Endothelial cell of umbilical vein (primary cell): Measurements from ENCODE around the gene TCF7L2. TPM values are rescaled to one million over a fixed set of nuclear protein-coding genes. Genes with fewer than 3 reads are reported as not detected.

ENCODE experiments used
- BruUV-seq: library from RNA; stranded (reverse); fragments of 400-500 nt; replicated peaks from 2 replicates; lab custom pipeline; 2021; lab: Mats Ljungman, UMichigan
- CTCF ChIA-PET: fragments of 300-600, 350-600 bp; sonication (Branson Sonifier 250); formaldehyde crosslinking; loops from one replicate; lab custom pipeline; 2021; ENCODE audit warnings: antibody characterized with exemption, inconsistent platforms; lab: Charles Lee
- POLR2A ChIA-PET: fragments of 300-600, 350-600 bp; sonication (Branson Sonifier 250); formaldehyde crosslinking; loops from one replicate; lab custom pipeline; 2021; ENCODE audit warnings: antibody characterized with exemption, inconsistent platforms; lab: Charles Lee
- DNase-seq: peaks from one replicate; pipeline ENCODE4 v3.0.0-alpha.2; 2011; ENCODE audit warnings: low read depth, low spot score
- FAIRE-seq: peaks from 2 replicates; lab custom pipeline; 2011; peaks lifted over from hg19 to GRCh38; lab: Jason Lieb, UNC
- H2AFZ ChIP-seq: 2 replicates; pipeline ENCODE4 v1.6.0; 2012; ENCODE audit warnings: low read depth, low read length, control low read depth, inconsistent platforms
- H3K27ac ChIP-seq: 2 replicates; pipeline ENCODE4 v1.5.1; 2011; ENCODE audit warnings: low read depth, mild to moderate bottlenecking, control low read depth, low read length, moderate library complexity; ENCODE audit not compliant: insufficient read depth
- H3K27me3 ChIP-seq, 2 experiments: 2 replicates each; pipeline versions ENCODE4 v1.6.0 to v1.6.1; 2011; ENCODE audit warnings: low read length in 2 of 2, mixed read lengths in 1 of 2; ENCODE audit not compliant: control insufficient read depth in 2 of 2, insufficient read depth in 2 of 2
- H3K36me3 ChIP-seq, 2 experiments: 2 replicates in 1 of 2; 3 replicates in 1 of 2; pipeline ENCODE4 v1.5.1; 2011; ENCODE audit warnings: low read length in 2 of 2, mild to moderate bottlenecking in 1 of 2, moderate library complexity in 1 of 2; ENCODE audit not compliant: control insufficient read depth in 2 of 2, insufficient read depth in 2 of 2; ENCODE audit errors: extremely low read depth in 1 of 2
- H3K4me1 ChIP-seq: 3 replicates; pipeline ENCODE4 v1.5.1; 2011; ENCODE audit warnings: mild to moderate bottlenecking, low read length; ENCODE audit not compliant: control insufficient read depth, insufficient read depth; ENCODE audit errors: extremely low read depth
- H3K4me2 ChIP-seq: 2 replicates; pipeline ENCODE4 v1.6.1; 2011; ENCODE audit warnings: low read length, control low read depth, mixed read lengths; ENCODE audit not compliant: insufficient read depth
- H3K4me3 ChIP-seq, 3 experiments: fragments of 200-600 bp in 1 of 3; sonication (generic), shearing (Covaris generic) in 1 of 3; replicated peaks in 1 of 3; 2 replicates each; pipeline ENCODE4 v1.5.1; 2011 to 2016; ENCODE audit warnings: control low read depth in 3 of 3, low read length in 3 of 3, mild to moderate bottlenecking in 2 of 3, inconsistent platforms in 1 of 3, low read depth in 1 of 3, moderate library complexity in 1 of 3; ENCODE audit not compliant: insufficient read depth in 1 of 3
- H3K79me2 ChIP-seq: 2 replicates; pipeline ENCODE4 v1.6.0; 2012; ENCODE audit warnings: low read length, inconsistent platforms; ENCODE audit not compliant: control insufficient read depth, insufficient read depth
- H3K9ac ChIP-seq: replicated peaks from 2 replicates; pipeline ENCODE3; 2011; ENCODE audit warnings: low read length, control low read depth; ENCODE audit not compliant: insufficient read depth; ENCODE audit errors: extremely low read depth
- H3K9me1 ChIP-seq: replicated peaks from 3 replicates; pipeline ENCODE4 v1.6.0; 2011; ENCODE audit warnings: mild to moderate bottlenecking, low read length; ENCODE audit not compliant: control insufficient read depth, insufficient read depth; ENCODE audit errors: extremely low read depth
- H3K9me3 ChIP-seq: replicated peaks from 2 replicates; pipeline ENCODE4 v1.5.1; 2012; ENCODE audit warnings: low read length, inconsistent platforms; ENCODE audit not compliant: control insufficient read depth, insufficient read depth
- H4K20me1 ChIP-seq: replicated peaks from 2 replicates; pipeline ENCODE3; 2011; ENCODE audit warnings: mild to moderate bottlenecking, low read length; ENCODE audit not compliant: control insufficient read depth, insufficient read depth; ENCODE audit errors: extremely low read depth
- EZH2 ChIP-seq: IDR thresholded peaks from 2 replicates; pipeline ENCODE4 v1.6.1; 2012; ENCODE audit warnings: borderline replicate concordance, low read depth, mild to moderate bottlenecking, moderate library complexity, low read length, inconsistent platforms; ENCODE audit not compliant: severe bottlenecking
- FOS ChIP-seq: IDR thresholded peaks from 2 replicates; pipeline ENCODE4 v1.6.1; 2011; ENCODE audit warnings: mild to moderate bottlenecking, low read length, moderate library complexity, borderline replicate concordance; ENCODE audit not compliant: insufficient read depth
- GATA2 ChIP-seq: IDR thresholded peaks from 2 replicates; pipeline ENCODE4 v1.7.0; 2011; ENCODE audit warnings: low read depth, mild to moderate bottlenecking, moderate library complexity, mixed read lengths, low read length; ENCODE audit not compliant: insufficient read length, insufficient read depth
- JUN ChIP-seq: IDR thresholded peaks from 2 replicates; pipeline ENCODE4 v1.6.1; 2011; ENCODE audit warnings: borderline replicate concordance, low read depth; ENCODE audit not compliant: insufficient read length, insufficient read depth
- MYC ChIP-seq: IDR thresholded peaks from one replicate; pipeline ENCODE4 v1.6.1; 2011; ENCODE audit warnings: mild to moderate bottlenecking, low read depth, low read length
- POLR2A ChIP-seq: IDR thresholded peaks from 2 replicates; pipeline ENCODE4 v1.6.1; 2012; ENCODE audit warnings: low read depth, mild to moderate bottlenecking, control low read depth, low read length
- POLR2AphosphoS5 ChIP-seq: IDR thresholded peaks from 2 replicates; pipeline ENCODE4 v1.6.1; 2012; ENCODE audit warnings: low read depth, mild to moderate bottlenecking, control low read depth, low read length, moderate library complexity; ENCODE audit not compliant: insufficient read depth
- dilution Hi-C: fragments of 300-500 bp; cut with MboI; formaldehyde crosslinking; loops from one replicate; pipeline ENCODE4 v1.15.0; 2019; ENCODE audit warnings: low sequenced_read_pairs; ENCODE audit not compliant: extremely low pct_ligation_motif_present
- intact Hi-C: fragments of 100-400 bp; cut with micrococcal nuclease; formaldehyde crosslinking; loops from one replicate; pipeline ENCODE4 v1.10.0; 2022
- polyA plus RNA-seq, 4 experiments: library from polyadenylated mRNA; depleted of rRNA in 3 of 4; stranded (reverse) in 3 of 4; unstranded in 1 of 4; fragments of >200 nt; gene quantifications; 2 replicates each; pipeline versions ENCODE4 v1.2.1 to v1.2.3, GENCODE V29; 2011 to 2012; ENCODE audit warnings: missing spikeins in 1 of 4
- total RNA-seq: library from RNA; stranded (reverse); gene quantifications from 2 replicates; pipeline ENCODE4 v1.2.3, GENCODE V29; 2021
- TF ChIP-seq, protein P1 (sequence below): IDR thresholded peaks from 2 replicates; pipeline ENCODE4 v1.6.1; 2011; ENCODE audit not compliant: insufficient read depth, insufficient read length
- TF ChIP-seq, protein P2 (sequence below), 2 donors: IDR thresholded peaks; 1 replicate in 1 of 2; 2 replicates in 1 of 2; pipeline ENCODE4 v1.5.1; 2011; ENCODE audit warnings: low read length in 2 of 2, mild to moderate bottlenecking in 2 of 2, moderate library complexity in 2 of 2, control low read depth in 1 of 2, inconsistent platforms in 1 of 2, low read depth in 1 of 2; ENCODE audit not compliant: insufficient read depth in 1 of 2; ENCODE audit errors: extremely low read depth in 1 of 2

TCF7L2 gene
- total and polyA plus RNA-seq, 2 donors (not counting 3 experiments of a cell fraction or from before 2014, with no cell fraction given) = 9.9 to 21.8 TPM

DNA sequence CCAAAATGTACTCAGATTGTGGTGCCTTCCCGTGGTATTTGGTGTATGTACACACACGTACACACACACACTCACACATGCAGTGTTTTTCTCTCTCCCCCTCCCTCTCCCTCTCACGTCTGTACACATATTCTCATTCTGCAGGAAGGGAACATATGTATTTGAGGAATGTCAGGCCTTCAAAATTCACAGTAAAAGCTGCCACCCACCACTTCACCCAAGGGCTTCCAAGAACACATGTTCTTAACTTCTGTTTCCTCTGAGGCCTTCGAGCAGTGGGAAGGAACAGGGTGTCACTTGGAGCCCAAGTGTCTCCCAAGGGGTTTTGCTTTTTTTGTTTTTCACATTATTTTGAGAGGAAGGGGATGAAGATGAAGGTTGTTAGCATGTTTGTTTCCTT is 198.9 kb downstream of the TCF7L2 start:
- H3K4me2 ChIP-seq = no peak overlapping the region
- DNase-seq (no peak), FAIRE-seq (no peak)
- H3K27ac ChIP-seq = no peak overlapping the region
- no peaks in the 10 kb centered on the region for H3K4me1 ChIP-seq
- ChIA-PET CTCF (no interaction called here), POLR2A (no interaction called here)
- no peak overlapping the region for H2AFZ ChIP-seq
- no peaks in the 10 kb centered on the region for H4K20me1 ChIP-seq
- no peaks in the 10 kb centered on the region for H3K79me2 ChIP-seq
- no peaks in the 10 kb centered on the region for H3K9me1 ChIP-seq
- H3K27me3 ChIP-seq = no peaks in the 10 kb centered on the region
- H3K9me3 ChIP-seq = no peaks in the 10 kb centered on the region
- BruUV-seq = no TSS peak
- dilution Hi-C loops = no loop called here
- intact Hi-C loops = no loop called here
- H3K4me3 ChIP-seq = no peak overlapping the region
- TF ChIP-seq JUN (no peak), MYC (no peak), EZH2 (no peak), GATA2 (no peak), POLR2A (no peak), FOS (no peak), POLR2AphosphoS5 (no peak)
- TF ChIP-seq, protein P1, sequence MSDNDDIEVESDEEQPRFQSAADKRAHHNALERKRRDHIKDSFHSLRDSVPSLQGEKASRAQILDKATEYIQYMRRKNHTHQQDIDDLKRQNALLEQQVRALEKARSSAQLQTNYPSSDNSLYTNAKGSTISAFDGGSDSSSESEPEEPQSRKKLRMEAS = no peak
- TF ChIP-seq, protein P2, sequence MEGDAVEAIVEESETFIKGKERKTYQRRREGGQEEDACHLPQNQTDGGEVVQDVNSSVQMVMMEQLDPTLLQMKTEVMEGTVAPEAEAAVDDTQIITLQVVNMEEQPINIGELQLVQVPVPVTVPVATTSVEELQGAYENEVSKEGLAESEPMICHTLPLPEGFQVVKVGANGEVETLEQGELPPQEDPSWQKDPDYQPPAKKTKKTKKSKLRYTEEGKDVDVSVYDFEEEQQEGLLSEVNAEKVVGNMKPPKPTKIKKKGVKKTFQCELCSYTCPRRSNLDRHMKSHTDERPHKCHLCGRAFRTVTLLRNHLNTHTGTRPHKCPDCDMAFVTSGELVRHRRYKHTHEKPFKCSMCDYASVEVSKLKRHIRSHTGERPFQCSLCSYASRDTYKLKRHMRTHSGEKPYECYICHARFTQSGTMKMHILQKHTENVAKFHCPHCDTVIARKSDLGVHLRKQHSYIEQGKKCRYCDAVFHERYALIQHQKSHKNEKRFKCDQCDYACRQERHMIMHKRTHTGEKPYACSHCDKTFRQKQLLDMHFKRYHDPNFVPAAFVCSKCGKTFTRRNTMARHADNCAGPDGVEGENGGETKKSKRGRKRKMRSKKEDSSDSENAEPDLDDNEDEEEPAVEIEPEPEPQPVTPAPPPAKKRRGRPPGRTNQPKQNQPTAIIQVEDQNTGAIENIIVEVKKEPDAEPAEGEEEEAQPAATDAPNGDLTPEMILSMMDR (IDR thresholded peaks at IDR 0.05; ENCODE audit: extremely low read depth in 1 of 2, insufficient read depth in 1 of 2, low read depth in 1 of 2, low read length in 2 of 2) = no peak
- H3K36me3 ChIP-seq = peaks cover 14 to 31% of the 10 kb centered on the region in 2 experiments
- H3K9ac ChIP-seq = no peak overlapping the region
